HL-60 (cell line): Measurements from ENCODE around the gene ESR1.

ENCODE experiments used
- DNase-seq, 2 experiments: peaks; one replicate each; pipeline ENCODE4 v3.0.0-alpha.2; 2010 to 2020; ENCODE audit warnings: low read depth in 1 of 2, low spot score in 1 of 2
- H3K27ac ChIP-seq: fragments of 250-450 bp; sonication (Bioruptor Pico); replicated peaks from 2 replicates; pipeline ENCODE4 v1.5.1; 2020; ENCODE audit warnings: mild to moderate bottlenecking, moderate library complexity
- H3K27me3 ChIP-seq: fragments of 250-450 bp; sonication (Bioruptor Pico); 2 replicates; pipeline ENCODE4 v1.5.1; 2021; ENCODE audit warnings: mild to moderate bottlenecking, moderate library complexity; ENCODE audit not compliant: insufficient read depth, poor library complexity, severe bottlenecking
- H3K4me3 ChIP-seq: replicated peaks from 2 replicates; pipeline ENCODE4 v1.5.1; 2011; ENCODE audit warnings: mild to moderate bottlenecking, control low read depth, low read length; ENCODE audit not compliant: insufficient read depth
- CTCF ChIP-seq: IDR thresholded peaks from one replicate; pipeline ENCODE4 v1.5.1; 2011; ENCODE audit warnings: low read length, control low read depth, inconsistent platforms; ENCODE audit not compliant: insufficient read depth
- GABPA ChIP-seq: IDR thresholded peaks from 2 replicates; pipeline ENCODE4 v1.6.1; 2012; ENCODE audit warnings: low read depth
- POLR2AphosphoS5 ChIP-seq: IDR thresholded peaks from 2 replicates; pipeline ENCODE4 v1.6.1; 2012; ENCODE audit warnings: low read depth
- REST ChIP-seq: IDR thresholded peaks from 2 replicates; pipeline ENCODE4 v1.6.1; 2012; ENCODE audit warnings: low read depth; ENCODE audit not compliant: insufficient replicate concordance
- SPI1 ChIP-seq: IDR thresholded peaks from 2 replicates; pipeline ENCODE4 v1.6.1; 2012; ENCODE audit warnings: low read depth, mild to moderate bottlenecking, borderline replicate concordance

Gene ESR1

DNA sequence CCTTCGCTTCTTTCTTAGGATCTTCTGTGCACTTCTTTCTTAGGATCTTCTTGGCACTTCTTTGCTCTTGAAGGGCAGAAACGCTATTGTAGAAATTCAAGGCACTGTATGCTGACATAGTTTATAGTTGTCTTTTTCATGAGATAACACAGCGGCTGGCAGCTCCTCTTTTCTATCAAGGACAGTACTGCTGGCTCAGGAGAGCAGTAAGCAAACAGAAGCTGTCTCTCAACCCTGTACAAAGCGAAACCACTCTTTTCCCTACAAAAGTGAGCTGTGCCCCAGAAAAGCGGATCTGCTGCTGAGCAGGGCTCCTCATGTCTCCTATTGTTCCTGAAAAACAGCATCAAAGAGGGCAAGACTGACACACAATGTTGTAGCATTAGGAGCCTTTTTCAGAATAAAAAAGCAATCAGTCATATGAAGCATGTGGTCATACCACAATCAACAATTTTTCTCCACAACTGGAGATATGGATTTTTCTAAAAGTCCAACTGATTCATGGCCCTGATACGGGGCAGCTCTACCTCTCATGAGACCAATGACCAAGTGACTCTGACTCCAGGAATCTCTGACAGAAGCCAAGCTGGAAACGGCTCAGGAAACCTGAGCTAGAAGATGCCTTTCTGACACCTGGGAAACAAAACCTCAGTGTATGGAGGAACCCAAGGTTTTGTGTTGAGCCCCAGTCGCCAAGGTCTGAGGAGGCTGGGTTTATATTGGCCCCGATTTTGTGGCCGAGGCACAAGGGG is 255.9 kb downstream of the ESR1 start:
- no peak overlapping the region for H3K4me3 ChIP-seq
- no peaks in the 10 kb centered on the region for H3K27me3 ChIP-seq
- no peak for DNase-seq
- no peak for TF ChIP-seq REST
- no peak for TF ChIP-seq POLR2AphosphoS5
- no peak for TF ChIP-seq GABPA
- TF ChIP-seq CTCF: no peak
- TF ChIP-seq SPI1: no peak
- H3K27ac ChIP-seq: no peak overlapping the region

GRCh38 chr6:152068622-152069261 is 261.3 kb downstream of the ESR1 start:
- Histone ChIP-seq H3K27me3 (no peaks in the 10 kb centered on the region), H3K4me3 (no peak overlapping the region), H3K27ac (no peak overlapping the region)
- TF ChIP-seq REST (no peak), GABPA (no peak), CTCF (no peak), SPI1 (no peak), POLR2AphosphoS5 (no peak)
- no peak for DNase-seq

GRCh38 chr6:152070556-152070955 is 263.1 kb downstream of the ESR1 start:
- no peak overlapping the region for H3K4me3 ChIP-seq
- DNase-seq: no peak
- no peak for TF ChIP-seq POLR2AphosphoS5
- TF ChIP-seq CTCF: no peak
- TF ChIP-seq REST: no peak
- no peak for TF ChIP-seq SPI1
- TF ChIP-seq GABPA: no peak

More at GRCh38 chr6:152070556-152070955, 263.1 kb downstream of the ESR1 start:
- H3K27ac ChIP-seq: no peak overlapping the region
- H3K27me3 ChIP-seq: no peaks in the 10 kb centered on the region
